GM12892 (cell line): ENCODE results near the gene RBM33.

Source experiments
- POLR2A ChIP-seq: IDR thresholded peaks from 2 replicates; pipeline ENCODE4 v1.6.1; 2011; ENCODE audit warnings: low read depth, low read length, control low read depth
- POLR2AphosphoS5 ChIP-seq: IDR thresholded peaks from 2 replicates; pipeline ENCODE4 v1.6.1; 2011; ENCODE audit warnings: low read depth, low read length, control low read depth

- TF ChIP-seq POLR2AphosphoS5: no peak; the same call in 1 of the 2 replicates
- no peak for TF ChIP-seq POLR2A
Measured at GRCh38 chr7:155782466-155782865, 138.0 kb downstream of the RBM33 start.
